ENCODE data around the gene KATNA1. TPM values are rescaled to one million over a fixed set of nuclear protein-coding genes. Genes with fewer than 3 reads are reported as not detected.

Gene KATNA1
- total and polyA plus RNA-seq, 9 of the 15 experiments (the other 6 are each of a cell fraction or from before 2014, with no cell fraction given) = 22.5 to 76.9 (median 45.0) TPM

DNA sequence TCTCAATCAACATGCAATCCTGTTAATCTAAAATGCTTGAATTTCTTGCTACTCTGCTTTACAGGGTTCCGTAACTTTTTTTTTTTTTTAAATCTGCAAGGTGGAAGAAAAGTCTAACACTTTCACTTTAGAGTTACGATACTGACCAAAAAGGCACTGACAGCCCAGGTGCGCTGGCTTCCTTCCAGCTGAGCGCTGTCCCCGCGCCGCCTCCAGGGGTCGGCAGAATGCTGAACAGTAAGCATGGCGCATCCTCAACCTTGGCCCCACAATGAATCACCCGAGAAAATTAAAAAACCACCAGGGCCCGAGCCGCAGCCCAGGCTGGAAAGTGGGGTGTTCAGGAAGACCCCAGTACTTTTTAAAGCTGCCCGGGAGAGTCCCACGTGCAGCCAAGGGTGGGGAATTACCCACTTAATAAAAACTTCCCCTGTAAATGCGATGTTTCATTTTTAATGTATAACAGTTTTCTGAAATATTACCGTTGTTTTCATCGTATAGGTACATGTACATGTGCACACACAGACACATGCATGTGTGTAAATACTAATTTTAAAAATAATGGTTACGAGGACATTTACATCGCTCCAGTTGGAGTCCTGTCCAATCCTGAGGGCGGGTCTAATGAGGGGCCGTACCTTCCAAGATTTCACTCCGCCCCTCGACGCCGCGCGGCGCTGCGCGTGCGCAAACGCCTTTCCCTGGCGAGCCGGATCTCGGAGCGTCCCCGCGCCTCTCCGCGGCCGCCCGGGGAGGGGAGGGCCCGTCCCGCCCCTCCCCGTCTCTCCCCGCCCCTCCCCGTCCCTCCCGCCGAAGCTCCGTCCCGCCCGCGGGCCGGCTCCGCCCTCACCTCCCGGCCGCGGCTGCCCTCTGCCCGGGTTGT lies 82.7 kb downstream of the KATNA1 start, which contains the start of gene GINM1 (continued):
- TF ChIP-seq, protein P1, sequence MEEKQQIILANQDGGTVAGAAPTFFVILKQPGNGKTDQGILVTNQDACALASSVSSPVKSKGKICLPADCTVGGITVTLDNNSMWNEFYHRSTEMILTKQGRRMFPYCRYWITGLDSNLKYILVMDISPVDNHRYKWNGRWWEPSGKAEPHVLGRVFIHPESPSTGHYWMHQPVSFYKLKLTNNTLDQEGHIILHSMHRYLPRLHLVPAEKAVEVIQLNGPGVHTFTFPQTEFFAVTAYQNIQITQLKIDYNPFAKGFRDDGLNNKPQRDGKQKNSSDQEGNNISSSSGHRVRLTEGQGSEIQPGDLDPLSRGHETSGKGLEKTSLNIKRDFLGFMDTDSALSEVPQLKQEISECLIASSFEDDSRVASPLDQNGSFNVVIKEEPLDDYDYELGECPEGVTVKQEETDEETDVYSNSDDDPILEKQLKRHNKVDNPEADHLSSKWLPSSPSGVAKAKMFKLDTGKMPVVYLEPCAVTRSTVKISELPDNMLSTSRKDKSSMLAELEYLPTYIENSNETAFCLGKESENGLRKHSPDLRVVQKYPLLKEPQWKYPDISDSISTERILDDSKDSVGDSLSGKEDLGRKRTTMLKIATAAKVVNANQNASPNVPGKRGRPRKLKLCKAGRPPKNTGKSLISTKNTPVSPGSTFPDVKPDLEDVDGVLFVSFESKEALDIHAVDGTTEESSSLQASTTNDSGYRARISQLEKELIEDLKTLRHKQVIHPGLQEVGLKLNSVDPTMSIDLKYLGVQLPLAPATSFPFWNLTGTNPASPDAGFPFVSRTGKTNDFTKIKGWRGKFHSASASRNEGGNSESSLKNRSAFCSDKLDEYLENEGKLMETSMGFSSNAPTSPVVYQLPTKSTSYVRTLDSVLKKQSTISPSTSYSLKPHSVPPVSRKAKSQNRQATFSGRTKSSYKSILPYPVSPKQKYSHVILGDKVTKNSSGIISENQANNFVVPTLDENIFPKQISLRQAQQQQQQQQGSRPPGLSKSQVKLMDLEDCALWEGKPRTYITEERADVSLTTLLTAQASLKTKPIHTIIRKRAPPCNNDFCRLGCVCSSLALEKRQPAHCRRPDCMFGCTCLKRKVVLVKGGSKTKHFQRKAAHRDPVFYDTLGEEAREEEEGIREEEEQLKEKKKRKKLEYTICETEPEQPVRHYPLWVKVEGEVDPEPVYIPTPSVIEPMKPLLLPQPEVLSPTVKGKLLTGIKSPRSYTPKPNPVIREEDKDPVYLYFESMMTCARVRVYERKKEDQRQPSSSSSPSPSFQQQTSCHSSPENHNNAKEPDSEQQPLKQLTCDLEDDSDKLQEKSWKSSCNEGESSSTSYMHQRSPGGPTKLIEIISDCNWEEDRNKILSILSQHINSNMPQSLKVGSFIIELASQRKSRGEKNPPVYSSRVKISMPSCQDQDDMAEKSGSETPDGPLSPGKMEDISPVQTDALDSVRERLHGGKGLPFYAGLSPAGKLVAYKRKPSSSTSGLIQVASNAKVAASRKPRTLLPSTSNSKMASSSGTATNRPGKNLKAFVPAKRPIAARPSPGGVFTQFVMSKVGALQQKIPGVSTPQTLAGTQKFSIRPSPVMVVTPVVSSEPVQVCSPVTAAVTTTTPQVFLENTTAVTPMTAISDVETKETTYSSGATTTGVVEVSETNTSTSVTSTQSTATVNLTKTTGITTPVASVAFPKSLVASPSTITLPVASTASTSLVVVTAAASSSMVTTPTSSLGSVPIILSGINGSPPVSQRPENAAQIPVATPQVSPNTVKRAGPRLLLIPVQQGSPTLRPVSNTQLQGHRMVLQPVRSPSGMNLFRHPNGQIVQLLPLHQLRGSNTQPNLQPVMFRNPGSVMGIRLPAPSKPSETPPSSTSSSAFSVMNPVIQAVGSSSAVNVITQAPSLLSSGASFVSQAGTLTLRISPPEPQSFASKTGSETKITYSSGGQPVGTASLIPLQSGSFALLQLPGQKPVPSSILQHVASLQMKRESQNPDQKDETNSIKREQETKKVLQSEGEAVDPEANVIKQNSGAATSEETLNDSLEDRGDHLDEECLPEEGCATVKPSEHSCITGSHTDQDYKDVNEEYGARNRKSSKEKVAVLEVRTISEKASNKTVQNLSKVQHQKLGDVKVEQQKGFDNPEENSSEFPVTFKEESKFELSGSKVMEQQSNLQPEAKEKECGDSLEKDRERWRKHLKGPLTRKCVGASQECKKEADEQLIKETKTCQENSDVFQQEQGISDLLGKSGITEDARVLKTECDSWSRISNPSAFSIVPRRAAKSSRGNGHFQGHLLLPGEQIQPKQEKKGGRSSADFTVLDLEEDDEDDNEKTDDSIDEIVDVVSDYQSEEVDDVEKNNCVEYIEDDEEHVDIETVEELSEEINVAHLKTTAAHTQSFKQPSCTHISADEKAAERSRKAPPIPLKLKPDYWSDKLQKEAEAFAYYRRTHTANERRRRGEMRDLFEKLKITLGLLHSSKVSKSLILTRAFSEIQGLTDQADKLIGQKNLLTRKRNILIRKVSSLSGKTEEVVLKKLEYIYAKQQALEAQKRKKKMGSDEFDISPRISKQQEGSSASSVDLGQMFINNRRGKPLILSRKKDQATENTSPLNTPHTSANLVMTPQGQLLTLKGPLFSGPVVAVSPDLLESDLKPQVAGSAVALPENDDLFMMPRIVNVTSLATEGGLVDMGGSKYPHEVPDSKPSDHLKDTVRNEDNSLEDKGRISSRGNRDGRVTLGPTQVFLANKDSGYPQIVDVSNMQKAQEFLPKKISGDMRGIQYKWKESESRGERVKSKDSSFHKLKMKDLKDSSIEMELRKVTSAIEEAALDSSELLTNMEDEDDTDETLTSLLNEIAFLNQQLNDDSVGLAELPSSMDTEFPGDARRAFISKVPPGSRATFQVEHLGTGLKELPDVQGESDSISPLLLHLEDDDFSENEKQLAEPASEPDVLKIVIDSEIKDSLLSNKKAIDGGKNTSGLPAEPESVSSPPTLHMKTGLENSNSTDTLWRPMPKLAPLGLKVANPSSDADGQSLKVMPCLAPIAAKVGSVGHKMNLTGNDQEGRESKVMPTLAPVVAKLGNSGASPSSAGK (IDR thresholded peaks at IDR 0.05) = peak; percentile 42; the same call in 1 of the 2 replicates
- TF ChIP-seq, protein P2, sequence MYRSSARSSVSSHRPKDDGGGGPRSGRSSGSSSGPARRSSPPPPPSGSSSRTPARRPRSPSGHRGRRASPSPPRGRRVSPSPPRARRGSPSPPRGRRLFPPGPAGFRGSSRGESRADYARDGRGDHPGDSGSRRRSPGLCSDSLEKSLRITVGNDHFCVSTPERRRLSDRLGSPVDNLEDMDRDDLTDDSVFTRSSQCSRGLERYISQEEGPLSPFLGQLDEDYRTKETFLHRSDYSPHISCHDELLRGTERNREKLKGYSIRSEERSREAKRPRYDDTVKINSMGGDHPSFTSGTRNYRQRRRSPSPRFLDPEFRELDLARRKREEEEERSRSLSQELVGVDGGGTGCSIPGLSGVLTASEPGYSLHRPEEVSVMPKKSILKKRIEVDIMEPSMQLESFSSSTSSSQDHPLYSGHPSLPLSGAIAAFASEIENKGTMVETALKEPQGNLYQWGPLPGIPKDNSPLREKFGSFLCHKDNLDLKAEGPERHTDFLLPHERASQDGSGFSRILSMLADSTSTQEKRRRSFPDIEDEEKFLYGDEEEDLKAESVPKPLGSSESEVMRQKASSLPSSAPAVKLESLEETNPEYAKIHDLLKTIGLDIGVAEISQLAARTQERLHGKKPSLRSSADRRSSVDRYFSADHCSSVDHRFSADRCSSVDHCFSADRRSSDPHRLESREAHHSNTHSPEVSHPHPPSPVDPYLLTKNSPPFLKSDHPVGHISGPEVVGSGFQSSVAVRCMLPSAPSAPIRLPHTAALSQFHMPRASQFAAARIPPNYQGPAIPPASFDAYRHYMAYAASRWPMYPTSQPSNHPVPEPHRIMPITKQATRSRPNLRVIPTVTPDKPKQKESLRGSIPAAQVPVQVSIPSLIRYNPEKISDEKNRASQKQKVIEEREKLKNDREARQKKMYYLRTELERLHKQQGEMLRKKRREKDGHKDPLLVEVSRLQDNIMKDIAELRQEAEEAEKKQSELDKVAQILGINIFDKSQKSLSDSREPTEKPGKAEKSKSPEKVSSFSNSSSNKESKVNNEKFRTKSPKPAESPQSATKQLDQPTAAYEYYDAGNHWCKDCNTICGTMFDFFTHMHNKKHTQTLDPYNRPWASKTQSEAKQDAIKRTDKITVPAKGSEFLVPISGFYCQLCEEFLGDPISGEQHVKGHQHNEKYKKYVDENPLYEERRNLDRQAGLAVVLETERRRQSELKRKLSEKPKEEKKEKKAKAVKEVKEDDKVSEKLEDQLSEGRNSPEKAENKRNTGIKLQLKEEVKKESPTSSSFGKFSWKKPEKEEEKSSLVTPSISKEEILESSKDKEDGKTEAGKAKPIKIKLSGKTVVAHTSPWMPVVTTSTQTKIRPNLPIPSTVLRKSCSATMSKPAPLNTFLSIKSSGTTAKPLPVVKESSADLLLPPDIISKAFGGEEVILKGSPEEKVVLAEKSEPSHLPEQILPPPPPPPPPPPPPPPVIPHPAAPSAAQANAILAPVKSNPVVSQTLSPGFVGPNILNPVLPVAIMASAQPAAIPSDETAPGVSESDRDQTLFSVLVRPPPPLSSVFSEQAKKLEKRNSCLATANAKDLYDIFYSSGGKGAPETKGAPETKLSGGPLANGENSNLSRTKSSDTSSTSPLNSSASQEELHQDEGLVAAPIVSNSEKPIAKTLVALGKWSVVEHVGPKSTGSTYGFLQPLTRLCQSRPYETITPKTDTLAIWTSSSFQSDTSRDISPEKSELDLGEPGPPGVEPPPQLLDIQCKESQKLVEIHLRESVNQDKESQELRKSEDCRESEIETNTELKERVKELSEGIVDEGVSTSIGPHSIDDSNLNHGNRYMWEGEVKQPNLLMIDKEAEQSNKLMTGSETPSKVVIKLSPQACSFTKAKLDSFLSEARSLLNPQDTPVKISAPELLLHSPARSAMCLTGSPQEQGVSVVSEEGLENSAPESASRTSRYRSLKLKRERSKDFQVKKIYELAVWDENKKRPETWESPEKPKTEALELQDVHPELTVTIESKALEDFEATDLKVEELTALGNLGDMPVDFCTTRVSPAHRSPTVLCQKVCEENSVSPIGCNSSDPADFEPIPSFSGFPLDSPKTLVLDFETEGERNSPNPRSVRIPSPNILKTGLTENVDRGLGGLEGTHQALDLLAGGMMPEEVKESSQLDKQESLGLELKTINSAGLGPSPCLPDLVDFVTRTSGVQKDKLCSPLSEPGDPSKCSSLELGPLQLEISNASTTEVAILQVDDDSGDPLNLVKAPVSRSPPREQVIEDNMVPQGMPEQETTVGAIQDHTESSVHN (IDR thresholded peaks at IDR 0.05; ENCODE audit: borderline replicate concordance in 1 of 2, low read depth in 1 of 2) = no peak; a peak in 1 of 4 replicates
- TF ChIP-seq PHF21A (IDR thresholded peaks at IDR 0.05; ENCODE audit: borderline replicate concordance, low read depth) = no peak
